ENCODE results near the gene PLA2G12B. TPM values are rescaled to one million over a fixed set of nuclear protein-coding genes. Genes with fewer than 3 reads are reported as not detected.
"Not testable (repeated sequence)": the region's sequence is repeated elsewhere in the genome, so short reads cannot be mapped to it uniquely, and the experiment has no call there.

Gene PLA2G12B
- total RNA-seq, 1 donor from 2014 or later: not detected

DNA sequence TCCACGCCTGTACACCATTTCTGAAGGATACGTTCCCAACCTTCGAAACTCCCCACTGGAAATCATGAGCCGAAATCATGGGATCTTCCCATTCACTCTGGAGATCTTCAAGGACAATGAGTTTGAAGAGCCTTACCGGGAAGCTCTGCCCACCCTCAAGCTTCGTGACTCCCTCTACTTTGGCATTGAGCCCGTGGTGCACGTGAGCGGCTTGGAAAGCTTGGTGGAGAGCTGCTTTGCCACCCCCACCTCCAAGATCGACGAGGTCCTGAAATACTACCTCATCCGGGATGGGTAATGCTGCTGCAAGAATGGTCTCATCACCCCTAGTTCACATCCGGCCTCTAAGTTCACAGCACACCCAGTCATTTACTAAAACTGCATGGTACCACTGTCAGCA, 30.3 kb downstream of the PLA2G12B start:
- Mint-ChIP-seq H3K36me3 (ENCODE audit: unreplicated experiment) (peaks cover 29% of the 10 kb centered on the region), H3K4me1 (ENCODE audit: unreplicated experiment) (no peaks in the 10 kb centered on the region), H3K27ac (ENCODE audit: unreplicated experiment) (no peak overlapping the region), H3K9me3 (ENCODE audit: unreplicated experiment) (peaks cover 17% of the 10 kb centered on the region), H3K4me3 (ENCODE audit: unreplicated experiment) (no peak overlapping the region), H3K27me3 (ENCODE audit: unreplicated experiment) (no peaks in the 10 kb centered on the region)
- TF ChIP-seq, protein P1, sequence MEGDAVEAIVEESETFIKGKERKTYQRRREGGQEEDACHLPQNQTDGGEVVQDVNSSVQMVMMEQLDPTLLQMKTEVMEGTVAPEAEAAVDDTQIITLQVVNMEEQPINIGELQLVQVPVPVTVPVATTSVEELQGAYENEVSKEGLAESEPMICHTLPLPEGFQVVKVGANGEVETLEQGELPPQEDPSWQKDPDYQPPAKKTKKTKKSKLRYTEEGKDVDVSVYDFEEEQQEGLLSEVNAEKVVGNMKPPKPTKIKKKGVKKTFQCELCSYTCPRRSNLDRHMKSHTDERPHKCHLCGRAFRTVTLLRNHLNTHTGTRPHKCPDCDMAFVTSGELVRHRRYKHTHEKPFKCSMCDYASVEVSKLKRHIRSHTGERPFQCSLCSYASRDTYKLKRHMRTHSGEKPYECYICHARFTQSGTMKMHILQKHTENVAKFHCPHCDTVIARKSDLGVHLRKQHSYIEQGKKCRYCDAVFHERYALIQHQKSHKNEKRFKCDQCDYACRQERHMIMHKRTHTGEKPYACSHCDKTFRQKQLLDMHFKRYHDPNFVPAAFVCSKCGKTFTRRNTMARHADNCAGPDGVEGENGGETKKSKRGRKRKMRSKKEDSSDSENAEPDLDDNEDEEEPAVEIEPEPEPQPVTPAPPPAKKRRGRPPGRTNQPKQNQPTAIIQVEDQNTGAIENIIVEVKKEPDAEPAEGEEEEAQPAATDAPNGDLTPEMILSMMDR (IDR thresholded peaks at IDR 0.05): no peak
- DNase-seq (ENCODE audit: extremely low spot score, unreplicated experiment): no peak

DNA sequence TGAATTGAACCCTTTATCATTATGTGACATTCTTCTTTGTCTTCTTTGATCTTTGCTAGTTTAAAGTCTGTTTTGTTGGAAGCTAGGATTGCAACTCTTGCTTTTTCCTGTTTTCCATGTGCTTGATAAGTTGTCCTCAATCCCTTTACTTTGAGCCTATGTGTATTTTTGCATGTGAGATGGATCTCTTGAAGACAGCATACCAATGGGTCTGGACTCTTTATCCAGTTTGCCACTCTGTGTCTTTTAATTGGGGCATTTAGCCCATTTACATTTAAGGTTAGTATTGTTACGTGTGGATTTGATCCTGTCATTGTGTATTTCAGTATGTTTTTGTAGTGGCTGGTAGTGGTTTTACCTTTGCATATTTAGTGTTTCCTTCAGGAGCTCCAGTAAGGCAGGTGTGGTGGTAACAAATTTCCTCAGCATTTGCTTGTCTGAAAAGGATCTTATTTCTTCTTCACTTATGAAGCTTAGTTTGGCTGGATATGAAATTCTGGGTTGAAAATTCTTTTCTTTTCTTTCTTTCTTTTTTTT, 33.4 kb downstream of the PLA2G12B start:
- H3K27ac Mint-ChIP-seq (ENCODE audit: unreplicated experiment); DNase-seq (ENCODE audit: extremely low spot score, unreplicated experiment); H3K27me3 Mint-ChIP-seq (ENCODE audit: unreplicated experiment); H3K4me3 Mint-ChIP-seq (ENCODE audit: unreplicated experiment): not testable (repeated sequence)
- H3K36me3 Mint-ChIP-seq (ENCODE audit: unreplicated experiment): peaks cover 36% of the 10 kb centered on the region
- H3K4me1 Mint-ChIP-seq (ENCODE audit: unreplicated experiment): peaks cover 21% of the 10 kb centered on the region
- H3K9me3 Mint-ChIP-seq (ENCODE audit: unreplicated experiment): peaks cover 24% of the 10 kb centered on the region

DNA sequence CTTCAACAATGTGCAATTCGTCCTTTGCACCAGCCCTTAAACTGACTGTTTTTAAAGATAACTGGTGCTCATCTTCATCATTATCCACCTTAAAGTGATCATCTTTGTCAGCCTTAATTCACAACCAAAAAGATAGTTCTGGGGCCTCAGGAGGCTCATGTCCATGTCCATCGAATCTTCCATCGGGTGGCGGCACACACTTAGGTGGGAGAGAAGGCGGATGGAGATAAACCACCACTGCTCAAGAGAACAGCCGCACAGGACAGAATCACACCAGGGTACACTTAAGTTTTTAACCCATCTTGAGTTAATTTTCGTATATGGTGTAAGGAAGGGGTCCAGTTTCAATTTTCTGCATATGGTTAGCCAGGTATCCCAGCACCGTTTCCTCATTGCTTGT, 36.3 kb downstream of the PLA2G12B start:
- no peak overlapping the region for H3K4me3 Mint-ChIP-seq (ENCODE audit: unreplicated experiment)

DNA sequence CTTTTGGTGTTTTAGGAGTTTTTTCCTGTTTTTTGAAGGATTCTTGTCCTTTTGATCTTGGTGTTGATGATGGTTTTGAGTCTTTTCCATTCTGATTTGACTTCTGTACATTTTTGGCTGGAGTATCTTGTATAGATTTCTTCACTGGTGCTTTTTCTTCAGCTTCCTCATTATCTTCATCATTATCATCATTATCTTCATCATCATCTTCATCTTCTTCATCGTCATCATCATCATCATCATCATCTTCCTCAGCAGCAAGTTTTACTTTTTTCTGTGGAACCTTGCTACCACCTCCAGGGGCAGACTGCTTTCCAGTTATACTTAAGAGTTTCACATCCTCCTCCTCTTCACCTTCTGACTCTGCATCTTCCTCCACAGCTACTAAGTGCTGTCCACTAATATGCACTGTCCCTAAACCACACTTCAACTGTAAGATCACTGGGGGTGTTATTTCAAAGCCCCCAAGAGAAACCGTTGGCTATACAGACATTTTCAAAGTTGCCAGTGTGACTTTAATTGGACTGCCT, 36.7 kb downstream of the PLA2G12B start:
- H3K4me3 Mint-ChIP-seq (ENCODE audit: unreplicated experiment): not testable (repeated sequence)
- H3K36me3 Mint-ChIP-seq (ENCODE audit: unreplicated experiment): peaks cover 36% of the 10 kb centered on the region
- H3K27ac Mint-ChIP-seq (ENCODE audit: unreplicated experiment): peak overlapping the region; percentile 28

More for the DNA sequence above, 36.3 kb downstream of the PLA2G12B start:
- Mint-ChIP-seq H3K27ac (ENCODE audit: unreplicated experiment) (no peak overlapping the region), H3K9me3 (ENCODE audit: unreplicated experiment) (peaks cover 24% of the 10 kb centered on the region), H3K27me3 (ENCODE audit: unreplicated experiment) (no peaks in the 10 kb centered on the region), H3K36me3 (ENCODE audit: unreplicated experiment) (peaks cover 34% of the 10 kb centered on the region), H3K4me1 (ENCODE audit: unreplicated experiment) (peaks cover 22% of the 10 kb centered on the region)
- TF ChIP-seq, protein P1 (IDR thresholded peaks at IDR 0.05): no peak
- DNase-seq (ENCODE audit: extremely low spot score, unreplicated experiment): no peak

DNA sequence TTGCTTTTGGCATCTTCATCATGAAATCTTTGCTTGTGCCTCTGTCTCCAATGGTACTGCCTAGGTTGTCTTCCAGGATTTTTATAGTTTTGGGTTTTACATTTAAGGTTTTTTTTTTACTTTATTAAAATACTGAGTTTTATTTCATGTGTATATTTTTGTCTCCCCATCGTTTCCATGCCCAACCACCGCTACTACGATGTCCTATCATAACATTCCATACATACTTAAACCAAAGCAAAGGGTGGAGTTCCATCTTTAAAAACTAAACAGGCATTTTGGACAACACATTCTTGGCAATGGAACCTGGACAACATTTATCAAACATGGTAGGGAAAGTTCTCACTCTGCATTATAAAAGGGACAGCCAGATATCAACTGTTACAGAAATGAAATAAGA, 37.4 kb downstream of the PLA2G12B start:
- peaks cover 24% of the 10 kb centered on the region for H3K9me3 Mint-ChIP-seq (ENCODE audit: unreplicated experiment)
- H3K27me3 Mint-ChIP-seq (ENCODE audit: unreplicated experiment); DNase-seq (ENCODE audit: extremely low spot score, unreplicated experiment); H3K4me3 Mint-ChIP-seq (ENCODE audit: unreplicated experiment): not testable (repeated sequence)
- peaks cover 35% of the 10 kb centered on the region for H3K36me3 Mint-ChIP-seq (ENCODE audit: unreplicated experiment)
- H3K27ac Mint-ChIP-seq (ENCODE audit: unreplicated experiment): peak overlapping the region; percentile 28
- peaks cover 22% of the 10 kb centered on the region for H3K4me1 Mint-ChIP-seq (ENCODE audit: unreplicated experiment)

More for the DNA sequence above, 36.7 kb downstream of the PLA2G12B start:
- Mint-ChIP-seq H3K4me1 (ENCODE audit: unreplicated experiment) (peaks cover 22% of the 10 kb centered on the region), H3K9me3 (ENCODE audit: unreplicated experiment) (peaks cover 24% of the 10 kb centered on the region)
- not testable (repeated sequence) for DNase-seq (ENCODE audit: extremely low spot score, unreplicated experiment); H3K27me3 Mint-ChIP-seq (ENCODE audit: unreplicated experiment)

DNA sequence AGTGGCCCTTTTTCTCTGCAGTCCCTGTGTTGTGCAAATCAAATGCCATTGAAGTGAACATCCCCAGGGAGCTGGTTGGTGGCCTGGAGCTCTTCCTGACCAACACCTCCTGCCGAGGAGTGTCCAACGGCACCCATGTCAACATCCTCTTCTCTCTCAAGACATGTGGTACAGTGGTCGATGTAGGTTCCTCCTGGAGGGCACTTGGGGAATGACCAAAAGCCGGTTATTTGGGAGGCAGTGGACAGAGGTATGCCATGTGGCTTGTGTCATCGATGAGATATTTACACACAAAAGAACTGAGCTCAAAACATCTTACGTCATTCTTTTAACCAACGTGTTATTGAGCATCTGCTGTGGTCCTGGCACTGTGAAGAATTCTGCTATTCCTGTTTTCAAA, 41.3 kb downstream of the PLA2G12B start:
- TF ChIP-seq, protein P1 (IDR thresholded peaks at IDR 0.05): no peak
- H3K9me3 Mint-ChIP-seq (ENCODE audit: unreplicated experiment): no peaks in the 10 kb centered on the region
- peaks cover 22% of the 10 kb centered on the region for H3K4me1 Mint-ChIP-seq (ENCODE audit: unreplicated experiment)
- H3K4me3 Mint-ChIP-seq (ENCODE audit: unreplicated experiment): no peak overlapping the region
- peaks cover 8% of the 10 kb centered on the region for H3K36me3 Mint-ChIP-seq (ENCODE audit: unreplicated experiment)
- no peaks in the 10 kb centered on the region for H3K27me3 Mint-ChIP-seq (ENCODE audit: unreplicated experiment)
- H3K27ac Mint-ChIP-seq (ENCODE audit: unreplicated experiment): no peak overlapping the region
- DNase-seq (ENCODE audit: extremely low spot score, unreplicated experiment): no peak

Measured in osteocyte (in vitro differentiated cells).